Measurements from ENCODE around the gene FUCA1.

- no peak for TF ChIP-seq POLR2A (IDR thresholded peaks at IDR 0.05)
- TF ChIP-seq CTCF (IDR thresholded peaks at IDR 0.05) = no peak
These were observed 572 bp downstream of the FUCA1 start for GRCh38 chr1:23867542-23867894.
